ENCODE data around the gene DCBLD2. TPM values are rescaled to one million over a fixed set of nuclear protein-coding genes. Genes with fewer than 3 reads are reported as not detected.

Gene DCBLD2
- total RNA-seq, 1 donor from 2014 or later = 145 TPM

DNA sequence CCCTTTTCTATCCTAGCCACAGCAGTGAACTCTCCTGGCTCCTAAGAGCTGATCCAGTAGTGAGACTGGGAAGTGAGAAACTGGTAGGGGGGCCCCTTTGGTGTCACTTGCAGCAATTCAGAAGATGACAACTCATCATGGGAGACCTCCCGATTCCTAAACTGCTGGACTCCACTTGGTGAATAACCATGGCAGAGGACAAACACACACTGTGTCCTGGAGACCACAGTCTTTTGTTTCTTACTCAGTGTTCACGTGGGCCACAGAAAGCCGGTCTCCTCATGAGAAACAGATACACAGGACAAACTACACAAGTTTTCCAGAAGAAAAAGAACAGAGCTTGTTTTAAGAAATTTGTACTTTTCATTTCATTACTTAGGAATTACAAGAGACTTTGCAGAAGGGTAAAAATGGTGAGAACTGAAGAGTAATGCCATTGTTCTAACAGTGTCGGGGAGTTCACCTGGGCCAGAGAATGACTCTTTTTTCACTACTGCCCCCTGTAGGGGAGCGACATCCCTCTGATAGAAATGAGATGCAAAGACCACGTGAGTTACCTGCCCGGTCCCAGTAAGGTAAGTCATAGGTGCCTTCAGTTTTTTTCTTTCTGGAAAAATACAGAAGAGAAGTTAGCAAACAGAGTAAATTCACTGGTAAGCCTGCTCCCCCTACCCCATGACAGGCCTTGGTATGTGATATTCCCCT is 100.3 kb downstream of the DCBLD2 start:
- Histone ChIP-seq H2AFZ (replicated peaks) (no peak overlapping the region), H3K79me2 (ENCODE audit: low read depth) (no peaks in the 10 kb centered on the region), H3K4me1 (no peaks in the 10 kb centered on the region), H3F3A (ENCODE audit: low read depth) (no peaks in the 10 kb centered on the region), H3K36me3 (peaks cover 7% of the 10 kb centered on the region), H3K4me3 (no peak overlapping the region), H3K27ac (no peak overlapping the region), H4K20me1 (ENCODE audit: low read depth) (no peaks in the 10 kb centered on the region), H3K9me3 (ENCODE audit: low read depth) (no peaks in the 10 kb centered on the region), H3K9ac (no peak overlapping the region), H3K27me3 (no peaks in the 10 kb centered on the region), H3K4me2 (no peak overlapping the region)
- Mint-ChIP-seq H3K4me1 (no peaks in the 10 kb centered on the region), H3K4me3 (no peak overlapping the region), H3K27ac (no peak overlapping the region), H3K9me3 (peaks cover 5% of the 10 kb centered on the region), H3K27me3 (ENCODE audit: insufficient read depth, low read depth) (no peaks in the 10 kb centered on the region), H3K36me3 (peaks cover 55% of the 10 kb centered on the region)
- no peak for DNase-seq (ENCODE audit: low spot score)
- no peak for TF ChIP-seq EZH2phosphoT487 (IDR thresholded peaks at IDR 0.05)
- TF ChIP-seq, protein P1, sequence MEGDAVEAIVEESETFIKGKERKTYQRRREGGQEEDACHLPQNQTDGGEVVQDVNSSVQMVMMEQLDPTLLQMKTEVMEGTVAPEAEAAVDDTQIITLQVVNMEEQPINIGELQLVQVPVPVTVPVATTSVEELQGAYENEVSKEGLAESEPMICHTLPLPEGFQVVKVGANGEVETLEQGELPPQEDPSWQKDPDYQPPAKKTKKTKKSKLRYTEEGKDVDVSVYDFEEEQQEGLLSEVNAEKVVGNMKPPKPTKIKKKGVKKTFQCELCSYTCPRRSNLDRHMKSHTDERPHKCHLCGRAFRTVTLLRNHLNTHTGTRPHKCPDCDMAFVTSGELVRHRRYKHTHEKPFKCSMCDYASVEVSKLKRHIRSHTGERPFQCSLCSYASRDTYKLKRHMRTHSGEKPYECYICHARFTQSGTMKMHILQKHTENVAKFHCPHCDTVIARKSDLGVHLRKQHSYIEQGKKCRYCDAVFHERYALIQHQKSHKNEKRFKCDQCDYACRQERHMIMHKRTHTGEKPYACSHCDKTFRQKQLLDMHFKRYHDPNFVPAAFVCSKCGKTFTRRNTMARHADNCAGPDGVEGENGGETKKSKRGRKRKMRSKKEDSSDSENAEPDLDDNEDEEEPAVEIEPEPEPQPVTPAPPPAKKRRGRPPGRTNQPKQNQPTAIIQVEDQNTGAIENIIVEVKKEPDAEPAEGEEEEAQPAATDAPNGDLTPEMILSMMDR (IDR thresholded peaks at IDR 0.05) = peak; percentile 28
- TF ChIP-seq EZH2 (IDR thresholded peaks at IDR 0.05) = no peak

DNA sequence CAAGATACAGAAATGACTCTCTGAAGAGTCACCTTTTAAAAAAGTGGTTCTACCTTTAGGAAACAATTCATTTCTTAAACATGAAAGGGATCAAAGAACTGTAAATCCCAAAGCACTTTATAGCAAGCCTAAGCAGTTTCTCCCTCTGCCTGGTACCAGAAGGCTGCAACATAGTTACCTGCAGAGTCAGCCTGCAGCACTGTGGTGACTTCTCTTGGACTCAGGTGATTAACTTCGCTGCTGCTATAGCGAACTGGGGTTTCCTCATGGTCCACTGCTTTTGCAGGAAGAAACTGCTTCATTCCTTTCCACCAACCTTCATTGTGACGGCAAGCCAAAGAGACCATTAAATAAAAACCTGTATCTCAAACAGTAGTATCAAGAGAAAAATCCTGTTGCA is 101.1 kb downstream of the DCBLD2 start:
- Histone ChIP-seq H3K9me3 (ENCODE audit: low read depth) (no peaks in the 10 kb centered on the region), H3F3A (ENCODE audit: low read depth) (no peaks in the 10 kb centered on the region), H2AFZ (replicated peaks) (no peak overlapping the region), H3K9ac (no peak overlapping the region), H4K20me1 (ENCODE audit: low read depth) (no peaks in the 10 kb centered on the region), H3K27ac (no peak overlapping the region), H3K79me2 (ENCODE audit: low read depth) (no peaks in the 10 kb centered on the region), H3K4me2 (no peak overlapping the region), H3K36me3 (peaks cover 2% of the 10 kb centered on the region), H3K4me1 (no peaks in the 10 kb centered on the region), H3K27me3 (no peaks in the 10 kb centered on the region), H3K4me3 (no peak overlapping the region)
- Mint-ChIP-seq H3K4me3 (no peak overlapping the region), H3K27ac (no peak overlapping the region), H3K36me3 (peaks cover 54% of the 10 kb centered on the region), H3K9me3 (peaks cover 5% of the 10 kb centered on the region), H3K4me1 (no peaks in the 10 kb centered on the region), H3K27me3 (ENCODE audit: insufficient read depth, low read depth) (no peaks in the 10 kb centered on the region)
- no peak for DNase-seq (ENCODE audit: low spot score)
- TF ChIP-seq EZH2phosphoT487 (IDR thresholded peaks at IDR 0.05) (no peak), EZH2 (IDR thresholded peaks at IDR 0.05) (no peak)
- TF ChIP-seq, protein P1 (IDR thresholded peaks at IDR 0.05) = no peak

DNA sequence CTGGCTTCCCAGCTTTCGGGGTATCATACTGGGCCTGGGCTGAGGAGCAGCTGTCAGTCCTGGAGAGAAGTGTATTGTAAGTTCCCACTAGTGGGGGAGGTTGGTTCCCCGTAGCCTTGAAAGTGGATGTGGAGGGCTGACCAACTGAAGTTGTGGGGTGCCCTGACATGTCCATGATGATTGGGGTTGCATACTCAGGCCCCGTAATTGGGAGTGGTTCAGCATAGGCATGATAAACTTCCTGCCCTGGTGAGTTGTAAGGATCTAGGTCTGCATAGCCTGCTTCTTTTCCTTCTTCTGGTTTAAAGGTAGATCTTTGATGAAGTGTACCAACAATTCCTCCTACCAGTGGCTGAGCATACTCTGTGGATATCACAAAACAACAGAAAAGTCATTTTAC is 102.0 kb downstream of the DCBLD2 start:
- Histone ChIP-seq H3K4me3 (no peak overlapping the region), H2AFZ (replicated peaks) (no peak overlapping the region), H3K4me1 (no peaks in the 10 kb centered on the region), H3F3A (ENCODE audit: low read depth) (no peaks in the 10 kb centered on the region), H3K4me2 (no peak overlapping the region), H4K20me1 (ENCODE audit: low read depth) (no peaks in the 10 kb centered on the region), H3K27me3 (no peaks in the 10 kb centered on the region), H3K36me3 (no peaks in the 10 kb centered on the region), H3K27ac (no peak overlapping the region), H3K9me3 (ENCODE audit: low read depth) (no peaks in the 10 kb centered on the region), H3K9ac (no peak overlapping the region), H3K79me2 (ENCODE audit: low read depth) (no peaks in the 10 kb centered on the region)
- Mint-ChIP-seq H3K4me3 (no peak overlapping the region), H3K27me3 (ENCODE audit: insufficient read depth, low read depth) (no peaks in the 10 kb centered on the region), H3K4me1 (no peaks in the 10 kb centered on the region), H3K27ac (no peak overlapping the region), H3K36me3 (peaks cover 49% of the 10 kb centered on the region), H3K9me3 (peaks cover 2% of the 10 kb centered on the region)
- DNase-seq (ENCODE audit: low spot score) = no peak
- TF ChIP-seq, protein P1 (IDR thresholded peaks at IDR 0.05) = no peak
- TF ChIP-seq EZH2phosphoT487 (IDR thresholded peaks at IDR 0.05) = no peak
- TF ChIP-seq EZH2 (IDR thresholded peaks at IDR 0.05) = no peak
